ENCODE results near the gene NEB.

The NEB gene

GRCh38 chr2:151733771-151734672 lies at the start of gene NEB:
NEB (minus strand) TSS chr2:151734476; CDS start chr2:151733156, 1,320 bp downstream.
- DNase-seq (ENCODE audit: low read depth, low spot score): no peak

GRCh38 chr2:151783133-151783520 lies 48.9 kb upstream of the NEB start:
- DNase-seq (ENCODE audit: low read depth, low spot score): no peak

- DNase-seq (ENCODE audit: low read depth, low spot score): no peak
These were observed 48.3 kb upstream of the NEB start for GRCh38 chr2:151782378-151783132.

- no peak for DNase-seq (ENCODE audit: low read depth, low spot score)
These were observed 47.4 kb upstream of the NEB start for GRCh38 chr2:151781642-151782041.

- no peak for DNase-seq (ENCODE audit: low read depth, low spot score)
These were observed 46.7 kb upstream of the NEB start for GRCh38 chr2:151780938-151781337.

GRCh38 chr2:151777935-151778334 lies 43.7 kb upstream of the NEB start:
- no peak for DNase-seq (ENCODE audit: low read depth, low spot score)

GRCh38 chr2:151777487-151777886 lies 43.2 kb upstream of the NEB start:
- no peak for DNase-seq (ENCODE audit: low read depth, low spot score)

- DNase-seq (ENCODE audit: low read depth, low spot score): no peak
These were observed 42.1 kb upstream of the NEB start for GRCh38 chr2:151776367-151776766.

GRCh38 chr2:151775057-151775740 lies 40.9 kb upstream of the NEB start:
- DNase-seq (ENCODE audit: low read depth, low spot score): no peak

GRCh38 chr2:151774506-151774905 lies 40.2 kb upstream of the NEB start:
- DNase-seq (ENCODE audit: low read depth, low spot score): no peak

- no peak for DNase-seq (ENCODE audit: low read depth, low spot score)
These were observed 37.5 kb upstream of the NEB start for GRCh38 chr2:151771599-151772358.

GRCh38 chr2:151770995-151771394 lies 36.7 kb upstream of the NEB start:
- no peak for DNase-seq (ENCODE audit: low read depth, low spot score)

GRCh38 chr2:151769606-151770005 lies 35.3 kb upstream of the NEB start:
- no peak for DNase-seq (ENCODE audit: low read depth, low spot score)

- no peak for DNase-seq (ENCODE audit: low read depth, low spot score)
These were observed 33.3 kb upstream of the NEB start for GRCh38 chr2:151767536-151767935.

GRCh38 chr2:151766437-151767153 lies 32.3 kb upstream of the NEB start:
- no peak for DNase-seq (ENCODE audit: low read depth, low spot score)

- no peak for DNase-seq (ENCODE audit: low read depth, low spot score)
These were observed 31.6 kb upstream of the NEB start for GRCh38 chr2:151765760-151766410.

GRCh38 chr2:151762694-151763093 lies 28.4 kb upstream of the NEB start:
- no peak for DNase-seq (ENCODE audit: low read depth, low spot score)

- DNase-seq (ENCODE audit: low read depth, low spot score): no peak
These were observed 27.4 kb upstream of the NEB start for GRCh38 chr2:151761687-151762086.

- DNase-seq (ENCODE audit: low read depth, low spot score): no peak
These were observed 26.9 kb upstream of the NEB start for GRCh38 chr2:151761193-151761592.

GRCh38 chr2:151760139-151760650 lies 25.9 kb upstream of the NEB start:
- DNase-seq (ENCODE audit: low read depth, low spot score): no peak
